GM23338 (cell line): ENCODE data around the gene PAX6. TPM values are rescaled to one million over a fixed set of nuclear protein-coding genes. Genes with fewer than 3 reads are reported as not detected.

Source experiments
- ATAC-seq: fragments of 200-7000 bp; cut with Tn5 transposase; 3 replicates; pipeline ENCODE4 v1.9.1; 2020
- DNase-seq: peaks from one replicate; pipeline ENCODE4 v3.0.0-alpha.2; 2015; ENCODE audit warnings: low spot score
- H2AFZ ChIP-seq: fragments of 200-600 bp; sonication (generic); 2 replicates; pipeline ENCODE4 v1.8.0; 2016; ENCODE audit warnings: antibody characterized with exemption, mild to moderate bottlenecking, moderate library complexity
- H3F3A ChIP-seq: fragments of 200-600 bp; sonication (generic); replicated peaks from 2 replicates; pipeline ENCODE4 v1.8.0; 2017; ENCODE audit warnings: antibody characterized with exemption, mixed run types, low read depth
- H3K27ac ChIP-seq: fragments of 200-600 bp; sonication (generic); 2 replicates; pipeline ENCODE4 v1.6.1; 2016; ENCODE audit warnings: low read depth
- H3K27me3 ChIP-seq: fragments of 200-600 bp; sonication (generic); 2 replicates; pipeline ENCODE4 v1.8.0; 2016; ENCODE audit warnings: mild to moderate bottlenecking, mixed run types, moderate library complexity; ENCODE audit not compliant: insufficient read depth
- H3K36me3 ChIP-seq: fragments of 200-600 bp; sonication (generic); 2 replicates; pipeline ENCODE4 v1.8.0; 2016; ENCODE audit warnings: mild to moderate bottlenecking; ENCODE audit not compliant: insufficient read depth
- H3K4me1 ChIP-seq: fragments of 200-600 bp; sonication (generic); 2 replicates; pipeline ENCODE4 v1.8.0; 2016; ENCODE audit warnings: mild to moderate bottlenecking, moderate library complexity; ENCODE audit not compliant: insufficient read depth
- H3K4me2 ChIP-seq: fragments of 200-600 bp; sonication (generic); 2 replicates; pipeline ENCODE4 v1.7.1; 2017; ENCODE audit warnings: mixed run types
- H3K4me3 ChIP-seq: fragments of 200-600 bp; sonication (generic); 2 replicates; pipeline ENCODE4 v1.6.1; 2016; ENCODE audit warnings: mixed run types
- H3K79me2 ChIP-seq: fragments of 200-600 bp; sonication (generic); replicated peaks from 2 replicates; pipeline ENCODE4 v1.8.0; 2017; ENCODE audit warnings: mild to moderate bottlenecking; ENCODE audit not compliant: insufficient read depth
- H3K9me2 ChIP-seq: fragments of 200-600 bp; sonication (generic); 2 replicates; pipeline ENCODE4 v1.8.0; 2017; ENCODE audit not compliant: insufficient read depth
- H4K20me1 ChIP-seq: fragments of 200-600 bp; sonication (generic); replicated peaks from 2 replicates; pipeline ENCODE4 v1.8.0; 2017; ENCODE audit warnings: mild to moderate bottlenecking; ENCODE audit not compliant: insufficient read depth
- H3K27ac Mint-ChIP-seq: 2 replicates; pipeline ENCODE4 v1.8.0; 2020; ENCODE audit warnings: inconsistent platforms, mild to moderate bottlenecking, moderate library complexity, mixed read lengths
- H3K27me3 Mint-ChIP-seq: 3 replicates; pipeline ENCODE4 v1.8.0; 2022; ENCODE audit warnings: low read depth, mild to moderate bottlenecking, moderate library complexity, mixed read lengths, inconsistent platforms; ENCODE audit not compliant: insufficient read depth, poor library complexity
- H3K36me3 Mint-ChIP-seq: 3 replicates; pipeline ENCODE4 v1.8.0; 2021; ENCODE audit warnings: low read depth, mild to moderate bottlenecking, inconsistent platforms, moderate library complexity, mixed read lengths
- H3K4me1 Mint-ChIP-seq: 3 replicates; pipeline ENCODE4 v1.8.0; 2020; ENCODE audit warnings: mild to moderate bottlenecking, inconsistent platforms, mixed read lengths
- H3K4me3 Mint-ChIP-seq: 3 replicates; pipeline ENCODE4 v1.8.0; 2021; ENCODE audit warnings: moderate library complexity, mild to moderate bottlenecking, inconsistent platforms, mixed read lengths
- H3K9me3 Mint-ChIP-seq: 3 replicates; pipeline ENCODE4 v1.8.0; 2020; ENCODE audit warnings: moderate library complexity, mild to moderate bottlenecking, inconsistent platforms, mixed read lengths
- EZH2phosphoT487 ChIP-seq: fragments of 200-600 bp; sonication (generic); IDR thresholded peaks from one replicate; pipeline ENCODE4 v1.8.1; 2018; ENCODE audit warnings: antibody characterized with exemption; ENCODE audit not compliant: unreplicated experiment
- STAT1 ChIP-seq: IDR thresholded peaks from one replicate; pipeline ENCODE4 v1.6.1; 2016; ENCODE audit warnings: antibody characterized with exemption; ENCODE audit not compliant: unreplicated experiment
- ZNF114 ChIP-seq: fragments of 250-450 bp; sonication (Bioruptor Pico); IDR thresholded peaks from 2 replicates; pipeline ENCODE4 v1.5.0; 2020; ENCODE audit warnings: mild to moderate bottlenecking, moderate library complexity
- ZNF331 ChIP-seq: fragments of 250-450 bp; sonication (Bioruptor Pico); IDR thresholded peaks from 2 replicates; pipeline ENCODE4 v1.5.0; 2020; ENCODE audit warnings: low read depth, mild to moderate bottlenecking, moderate library complexity
- polyA plus RNA-seq: library from polyadenylated mRNA; unstranded; fragments of >200 nt; fragmentation: Nextera tagmentation; extraction: Ambion mirVana; gene quantifications from 2 replicates; pipeline ENCODE4 v1.2.1, GENCODE V29; 2016
- total RNA-seq: library from RNA; depleted of rRNA; stranded (reverse); fragments of >200 nt; shearing (Covaris generic); gene quantifications from 2 replicates; pipeline ENCODE4 v1.2.3, GENCODE V29; 2014
- TF ChIP-seq, protein P1 (sequence below): IDR thresholded peaks from one replicate; pipeline ENCODE4 v1.6.1; 2018; ENCODE audit warnings: antibody characterized with exemption; ENCODE audit not compliant: unreplicated experiment
- TF ChIP-seq, protein P2 (sequence below), 2 experiments: fragments of 200-600 bp in 1 of 2; sonication (generic) in 1 of 2; conservative IDR thresholded peaks; 2 replicates each; pipeline versions ENCODE4 v1.5.1 to v1.6.1; 2016 to 2017; ENCODE audit warnings: antibody characterized with exemption in 2 of 2, low read depth in 2 of 2, mild to moderate bottlenecking in 2 of 2, moderate library complexity in 1 of 2
- TF ChIP-seq, protein P3 (sequence below): fragments of 250-450 bp; sonication (Bioruptor Pico); IDR thresholded peaks from 2 replicates; pipeline ENCODE4 v1.5.0; 2020; ENCODE audit warnings: mild to moderate bottlenecking, moderate library complexity

PAX6 gene
- total and polyA plus RNA-seq, 2 experiments from 2014 or later, result 0.17 to 0.45 TPM

- Histone ChIP-seq H3K36me3 (no peaks in the 10 kb centered on the region), H4K20me1 (no peaks in the 10 kb centered on the region), H3K4me1 (peaks cover 9% of the 10 kb centered on the region; the same call in 1 of the 2 replicates), H3K4me2 (no peak overlapping the region), H3K27ac (no peak overlapping the region), H3K27me3 (no peaks in the 10 kb centered on the region), H2AFZ (no peak overlapping the region), H3F3A (no peaks in the 10 kb centered on the region), H3K79me2 (no peaks in the 10 kb centered on the region), H3K9me2 (no peaks in the 10 kb centered on the region), H3K4me3 (no peak overlapping the region)
- peaks cover 14% of the 10 kb centered on the region; the same call in 2 of the 3 replicates for H3K4me1 Mint-ChIP-seq
- TF ChIP-seq, protein P1, sequence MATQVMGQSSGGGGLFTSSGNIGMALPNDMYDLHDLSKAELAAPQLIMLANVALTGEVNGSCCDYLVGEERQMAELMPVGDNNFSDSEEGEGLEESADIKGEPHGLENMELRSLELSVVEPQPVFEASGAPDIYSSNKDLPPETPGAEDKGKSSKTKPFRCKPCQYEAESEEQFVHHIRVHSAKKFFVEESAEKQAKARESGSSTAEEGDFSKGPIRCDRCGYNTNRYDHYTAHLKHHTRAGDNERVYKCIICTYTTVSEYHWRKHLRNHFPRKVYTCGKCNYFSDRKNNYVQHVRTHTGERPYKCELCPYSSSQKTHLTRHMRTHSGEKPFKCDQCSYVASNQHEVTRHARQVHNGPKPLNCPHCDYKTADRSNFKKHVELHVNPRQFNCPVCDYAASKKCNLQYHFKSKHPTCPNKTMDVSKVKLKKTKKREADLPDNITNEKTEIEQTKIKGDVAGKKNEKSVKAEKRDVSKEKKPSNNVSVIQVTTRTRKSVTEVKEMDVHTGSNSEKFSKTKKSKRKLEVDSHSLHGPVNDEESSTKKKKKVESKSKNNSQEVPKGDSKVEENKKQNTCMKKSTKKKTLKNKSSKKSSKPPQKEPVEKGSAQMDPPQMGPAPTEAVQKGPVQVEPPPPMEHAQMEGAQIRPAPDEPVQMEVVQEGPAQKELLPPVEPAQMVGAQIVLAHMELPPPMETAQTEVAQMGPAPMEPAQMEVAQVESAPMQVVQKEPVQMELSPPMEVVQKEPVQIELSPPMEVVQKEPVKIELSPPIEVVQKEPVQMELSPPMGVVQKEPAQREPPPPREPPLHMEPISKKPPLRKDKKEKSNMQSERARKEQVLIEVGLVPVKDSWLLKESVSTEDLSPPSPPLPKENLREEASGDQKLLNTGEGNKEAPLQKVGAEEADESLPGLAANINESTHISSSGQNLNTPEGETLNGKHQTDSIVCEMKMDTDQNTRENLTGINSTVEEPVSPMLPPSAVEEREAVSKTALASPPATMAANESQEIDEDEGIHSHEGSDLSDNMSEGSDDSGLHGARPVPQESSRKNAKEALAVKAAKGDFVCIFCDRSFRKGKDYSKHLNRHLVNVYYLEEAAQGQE, result no peak
- no peak for TF ChIP-seq EZH2phosphoT487
- no peak for TF ChIP-seq ZNF114 (CRISPR knock-in tag)
- TF ChIP-seq STAT1, result no peak
- TF ChIP-seq, protein P2, sequence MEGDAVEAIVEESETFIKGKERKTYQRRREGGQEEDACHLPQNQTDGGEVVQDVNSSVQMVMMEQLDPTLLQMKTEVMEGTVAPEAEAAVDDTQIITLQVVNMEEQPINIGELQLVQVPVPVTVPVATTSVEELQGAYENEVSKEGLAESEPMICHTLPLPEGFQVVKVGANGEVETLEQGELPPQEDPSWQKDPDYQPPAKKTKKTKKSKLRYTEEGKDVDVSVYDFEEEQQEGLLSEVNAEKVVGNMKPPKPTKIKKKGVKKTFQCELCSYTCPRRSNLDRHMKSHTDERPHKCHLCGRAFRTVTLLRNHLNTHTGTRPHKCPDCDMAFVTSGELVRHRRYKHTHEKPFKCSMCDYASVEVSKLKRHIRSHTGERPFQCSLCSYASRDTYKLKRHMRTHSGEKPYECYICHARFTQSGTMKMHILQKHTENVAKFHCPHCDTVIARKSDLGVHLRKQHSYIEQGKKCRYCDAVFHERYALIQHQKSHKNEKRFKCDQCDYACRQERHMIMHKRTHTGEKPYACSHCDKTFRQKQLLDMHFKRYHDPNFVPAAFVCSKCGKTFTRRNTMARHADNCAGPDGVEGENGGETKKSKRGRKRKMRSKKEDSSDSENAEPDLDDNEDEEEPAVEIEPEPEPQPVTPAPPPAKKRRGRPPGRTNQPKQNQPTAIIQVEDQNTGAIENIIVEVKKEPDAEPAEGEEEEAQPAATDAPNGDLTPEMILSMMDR (conservative IDR thresholded peaks at IDR 0.05; ENCODE audit: low read depth in 2 of 2), result no peak
- TF ChIP-seq ZNF331 (CRISPR knock-in tag), result no peak
- TF ChIP-seq, protein P3, sequence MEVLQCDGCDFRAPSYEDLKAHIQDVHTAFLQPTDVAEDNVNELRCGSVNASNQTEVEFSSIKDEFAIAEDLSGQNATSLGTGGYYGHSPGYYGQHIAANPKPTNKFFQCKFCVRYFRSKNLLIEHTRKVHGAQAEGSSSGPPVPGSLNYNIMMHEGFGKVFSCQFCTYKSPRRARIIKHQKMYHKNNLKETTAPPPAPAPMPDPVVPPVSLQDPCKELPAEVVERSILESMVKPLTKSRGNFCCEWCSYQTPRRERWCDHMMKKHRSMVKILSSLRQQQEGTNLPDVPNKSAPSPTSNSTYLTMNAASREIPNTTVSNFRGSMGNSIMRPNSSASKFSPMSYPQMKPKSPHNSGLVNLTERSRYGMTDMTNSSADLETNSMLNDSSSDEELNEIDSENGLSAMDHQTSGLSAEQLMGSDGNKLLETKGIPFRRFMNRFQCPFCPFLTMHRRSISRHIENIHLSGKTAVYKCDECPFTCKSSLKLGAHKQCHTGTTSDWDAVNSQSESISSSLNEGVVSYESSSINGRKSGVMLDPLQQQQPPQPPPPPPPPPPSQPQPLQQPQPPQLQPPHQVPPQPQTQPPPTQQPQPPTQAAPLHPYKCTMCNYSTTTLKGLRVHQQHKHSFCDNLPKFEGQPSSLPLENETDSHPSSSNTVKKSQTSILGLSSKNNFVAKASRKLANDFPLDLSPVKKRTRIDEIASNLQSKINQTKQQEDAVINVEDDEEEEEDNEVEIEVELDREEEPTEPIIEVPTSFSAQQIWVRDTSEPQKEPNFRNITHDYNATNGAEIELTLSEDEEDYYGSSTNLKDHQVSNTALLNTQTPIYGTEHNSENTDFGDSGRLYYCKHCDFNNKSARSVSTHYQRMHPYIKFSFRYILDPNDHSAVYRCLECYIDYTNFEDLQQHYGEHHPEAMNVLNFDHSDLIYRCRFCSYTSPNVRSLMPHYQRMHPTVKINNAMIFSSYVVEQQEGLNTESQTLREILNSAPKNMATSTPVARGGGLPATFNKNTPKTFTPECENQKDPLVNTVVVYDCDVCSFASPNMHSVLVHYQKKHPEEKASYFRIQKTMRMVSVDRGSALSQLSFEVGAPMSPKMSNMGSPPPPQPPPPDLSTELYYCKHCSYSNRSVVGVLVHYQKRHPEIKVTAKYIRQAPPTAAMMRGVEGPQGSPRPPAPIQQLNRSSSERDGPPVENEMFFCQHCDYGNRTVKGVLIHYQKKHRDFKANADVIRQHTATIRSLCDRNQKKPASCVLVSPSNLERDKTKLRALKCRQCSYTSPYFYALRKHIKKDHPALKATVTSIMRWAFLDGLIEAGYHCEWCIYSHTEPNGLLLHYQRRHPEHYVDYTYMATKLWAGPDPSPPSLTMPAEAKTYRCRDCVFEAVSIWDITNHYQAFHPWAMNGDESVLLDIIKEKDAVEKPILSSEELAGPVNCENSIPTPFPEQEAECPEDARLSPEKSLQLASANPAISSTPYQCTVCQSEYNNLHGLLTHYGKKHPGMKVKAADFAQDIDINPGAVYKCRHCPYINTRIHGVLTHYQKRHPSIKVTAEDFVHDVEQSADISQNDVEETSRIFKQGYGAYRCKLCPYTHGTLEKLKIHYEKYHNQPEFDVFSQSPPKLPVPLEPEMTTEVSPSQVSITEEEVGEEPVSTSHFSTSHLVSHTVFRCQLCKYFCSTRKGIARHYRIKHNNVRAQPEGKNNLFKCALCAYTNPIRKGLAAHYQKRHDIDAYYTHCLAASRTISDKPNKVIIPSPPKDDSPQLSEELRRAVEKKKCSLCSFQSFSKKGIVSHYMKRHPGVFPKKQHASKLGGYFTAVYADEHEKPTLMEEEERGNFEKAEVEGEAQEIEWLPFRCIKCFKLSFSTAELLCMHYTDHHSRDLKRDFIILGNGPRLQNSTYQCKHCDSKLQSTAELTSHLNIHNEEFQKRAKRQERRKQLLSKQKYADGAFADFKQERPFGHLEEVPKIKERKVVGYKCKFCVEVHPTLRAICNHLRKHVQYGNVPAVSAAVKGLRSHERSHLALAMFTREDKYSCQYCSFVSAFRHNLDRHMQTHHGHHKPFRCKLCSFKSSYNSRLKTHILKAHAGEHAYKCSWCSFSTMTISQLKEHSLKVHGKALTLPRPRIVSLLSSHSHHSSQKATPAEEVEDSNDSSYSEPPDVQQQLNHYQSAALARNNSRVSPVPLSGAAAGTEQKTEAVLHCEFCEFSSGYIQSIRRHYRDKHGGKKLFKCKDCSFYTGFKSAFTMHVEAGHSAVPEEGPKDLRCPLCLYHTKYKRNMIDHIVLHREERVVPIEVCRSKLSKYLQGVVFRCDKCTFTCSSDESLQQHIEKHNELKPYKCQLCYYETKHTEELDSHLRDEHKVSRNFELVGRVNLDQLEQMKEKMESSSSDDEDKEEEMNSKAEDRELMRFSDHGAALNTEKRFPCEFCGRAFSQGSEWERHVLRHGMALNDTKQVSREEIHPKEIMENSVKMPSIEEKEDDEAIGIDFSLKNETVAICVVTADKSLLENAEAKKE (CRISPR knock-in tag), result no peak
- no peak overlapping the region for H3K27ac Mint-ChIP-seq
- DNase-seq, result no peak
- H3K4me3 Mint-ChIP-seq, result no peak overlapping the region
- H3K36me3 Mint-ChIP-seq, result no peaks in the 10 kb centered on the region
- ATAC-seq, result no peak
- H3K27me3 Mint-ChIP-seq, result no peaks in the 10 kb centered on the region
- no peaks in the 10 kb centered on the region for H3K9me3 Mint-ChIP-seq
Measured at GRCh38 chr11:31784611-31785010, 26.5 kb downstream of the PAX6 start.
